Ovary (tissue), 10 donors: Measurements from ENCODE around the gene GNAI1. TPM values are rescaled to one million over a fixed set of nuclear protein-coding genes. Genes with fewer than 3 reads are reported as not detected.

Source experiments
- DNase-seq, 5 donors: peaks; one replicate each; pipeline ENCODE4 v3.0.0-alpha.2; 2019 to 2020
- H3K27ac ChIP-seq, 2 donors: fragments of 200-600 bp; one replicate each; pipeline versions ENCODE4 v1.5.1 to v1.8.0; 2019 to 2022
- H3K27me3 ChIP-seq: fragments of 200-600 bp; one replicate; pipeline ENCODE4 v1.8.0; 2022
- H3K36me3 ChIP-seq: fragments of 200-600 bp; sonication (generic); one replicate; pipeline ENCODE4 v1.5.1; 2019
- H3K4me1 ChIP-seq: one replicate; pipeline ENCODE4 v1.8.1; 2013; ENCODE audit warnings: mild to moderate bottlenecking, moderate library complexity; ENCODE audit not compliant: insufficient read depth
- H3K4me3 ChIP-seq: fragments of 200-600 bp; sonication (generic); one replicate; pipeline ENCODE4 v1.5.1; 2017
- H3K9me3 ChIP-seq, 2 donors: fragments of 200-600 bp in 1 of 2; sonication (generic) in 1 of 2; one replicate each; pipeline versions ENCODE4 v1.5.1 to v1.8.1; 2013 to 2019; ENCODE audit warnings: mild to moderate bottlenecking in 1 of 2, moderate library complexity in 1 of 2
- EP300 ChIP-seq: sonication (generic); formaldehyde crosslinking; IDR thresholded peaks from one replicate; pipeline ENCODE4 v1.6.1; 2017; ENCODE audit warnings: antibody characterized with exemption
- POLR2A ChIP-seq: fragments of 450-650 bp; IDR thresholded peaks from one replicate; pipeline ENCODE4 v1.6.1; 2017; ENCODE audit warnings: antibody characterized with exemption, mild to moderate bottlenecking, moderate library complexity
- WGBS, 3 donors: extraction: QIAGEN DNeasy Blood & Tissue Kit in 1 of 3; methylation state at CpG; one replicate each; pipeline versions ENCODE4 v1.1.5 to v1.1.7; 2013 to 2017; 5-methylcytosine and 5-hydroxymethylcytosine counted together
- intact Hi-C, 4 donors: fragments of 100-400 bp; cut with DNase I; formaldehyde crosslinking; loops; one replicate each; pipeline versions ENCODE4 v1.11.0 to v1.15.1; 2022 to 2023
- long read RNA-seq, 3 donors: library from polyadenylated mRNA in 2 of 3; unstranded in 2 of 3; transcript quantifications; one replicate each; pipeline ENCODE4 v2.0.0 and lab custom pipeline, GENCODE V29; 2021 to 2026
- polyA plus RNA-seq, 2 donors: library from polyadenylated mRNA; stranded (reverse); fragments of 200-250 nt in 1 of 2; fragments of 350-450 nt in 1 of 2; fragmentation: Illumina TruSeq in 1 of 2; extraction: RNeasy Lipid Tissue Mini Kit (QIAGEN cat#74804) in 1 of 2; gene quantifications; one replicate each; pipeline ENCODE4 v1.2.3, GENCODE V29; 2013 to 2014
- total RNA-seq, 7 donors: library from RNA; depleted of rRNA in 2 of 7; stranded (reverse); fragments of >200 nt in 2 of 7; fragmentation: NEBNext Ultra II Directional in 3 of 7; extraction: Animal tissue kit (Norgen Biotek cat#: 25700) in 3 of 7; gene quantifications; one replicate each; pipeline versions ENCODE4 v1.1.0 to v1.2.4, GENCODE V29; 2016 to 2023
- TF ChIP-seq, protein P1 (sequence below), 3 donors: fragments of 450-650 bp in 2 of 3; fragments of 200-600 bp in 1 of 3; IDR thresholded peaks; one replicate each; pipeline versions ENCODE4 v1.5.1 to v1.8.0; 2016 to 2022; ENCODE audit warnings: antibody characterized with exemption in 3 of 3, mild to moderate bottlenecking in 1 of 3
- donor health status: DM: no; HTN: no; CAD: no; lungs with moderate emphysema.
- donor health status: DM: no; HTN: no; CAD: no.
- donor health status: Bipolar disorder and iron deficiency.
- donor health status: DM: yes; HTN: yes; CAD: no.
- donor health status: DM: no; HTN: no; CAD: no.
- donor health status: DM: yes; HTN: yes; CAD: no.

Gene GNAI1
- total RNA-seq, result 10 to 100 TPM; 14.9 to 51.0 (median 34.6) TPM
- polyA plus RNA-seq, result 10 to 100 TPM; 26.1 to 36.6 TPM
- long read RNA-seq, donor 1, full-length matches to known transcripts, result 76 of 86 reads
- long read RNA-seq, donor 1, partial matches to known transcripts, result 7 of 86 reads
- long read RNA-seq, donor 1, other reads (novel, unspliced or antisense), result 3 of 86 reads
- long read RNA-seq, donor 2, full-length matches to known transcripts, result 25 of 30 reads
- long read RNA-seq, donor 2, partial matches to known transcripts, result 5 of 30 reads
- long read RNA-seq, donor 2, other reads (novel, unspliced or antisense), result 0 of 30 reads
- long read RNA-seq, donor 3, full-length matches to known transcripts, result 83 of 88 reads
- long read RNA-seq, donor 3, partial matches to known transcripts, result 3 of 88 reads
- long read RNA-seq, donor 3, other reads (novel, unspliced or antisense), result 2 of 88 reads

DNA sequence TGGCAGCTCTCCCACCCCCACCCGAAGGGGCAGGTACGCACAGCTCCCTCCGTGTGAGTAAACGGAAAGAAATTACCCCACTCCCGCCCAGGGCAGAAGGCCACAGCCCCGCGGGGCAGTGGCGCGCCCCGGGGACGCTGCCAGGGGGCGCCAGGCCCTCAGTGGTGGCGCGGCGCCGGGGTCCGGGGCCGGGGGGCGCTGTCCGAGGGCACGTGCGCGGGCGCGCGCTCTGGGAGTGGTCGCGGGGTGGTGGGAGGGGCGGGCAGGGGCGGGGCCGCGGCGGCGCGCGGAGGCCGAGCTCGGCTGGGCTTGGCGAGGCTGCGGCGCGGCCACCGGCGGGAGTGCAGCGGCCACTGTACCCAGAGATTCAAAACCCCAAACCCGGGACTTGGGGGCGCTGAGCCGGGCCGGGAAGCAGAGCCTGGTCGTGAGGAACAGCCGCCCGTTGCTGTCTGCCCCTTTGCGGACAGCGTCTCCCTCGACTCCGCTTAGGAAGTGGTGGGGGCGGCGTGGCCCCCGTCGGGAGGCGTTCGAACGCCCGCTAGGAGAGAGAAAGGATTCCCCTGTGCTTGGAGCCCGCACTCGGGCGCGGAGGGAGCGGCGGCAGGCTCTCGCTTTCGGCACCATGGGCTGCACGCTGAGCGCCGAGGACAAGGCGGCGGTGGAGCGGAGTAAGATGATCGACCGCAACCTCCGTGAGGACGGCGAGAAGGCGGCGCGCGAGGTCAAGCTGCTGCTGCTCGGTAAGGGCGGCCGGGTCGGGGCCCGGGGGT lies at the start of gene GNAI1:
GNAI1 (plus strand) TSS at position 296 of the 773 bp plus-strand sequence; CDS start at position 626, 330 bp downstream.
- TF ChIP-seq EP300, result no peak
- TF ChIP-seq, protein P1, sequence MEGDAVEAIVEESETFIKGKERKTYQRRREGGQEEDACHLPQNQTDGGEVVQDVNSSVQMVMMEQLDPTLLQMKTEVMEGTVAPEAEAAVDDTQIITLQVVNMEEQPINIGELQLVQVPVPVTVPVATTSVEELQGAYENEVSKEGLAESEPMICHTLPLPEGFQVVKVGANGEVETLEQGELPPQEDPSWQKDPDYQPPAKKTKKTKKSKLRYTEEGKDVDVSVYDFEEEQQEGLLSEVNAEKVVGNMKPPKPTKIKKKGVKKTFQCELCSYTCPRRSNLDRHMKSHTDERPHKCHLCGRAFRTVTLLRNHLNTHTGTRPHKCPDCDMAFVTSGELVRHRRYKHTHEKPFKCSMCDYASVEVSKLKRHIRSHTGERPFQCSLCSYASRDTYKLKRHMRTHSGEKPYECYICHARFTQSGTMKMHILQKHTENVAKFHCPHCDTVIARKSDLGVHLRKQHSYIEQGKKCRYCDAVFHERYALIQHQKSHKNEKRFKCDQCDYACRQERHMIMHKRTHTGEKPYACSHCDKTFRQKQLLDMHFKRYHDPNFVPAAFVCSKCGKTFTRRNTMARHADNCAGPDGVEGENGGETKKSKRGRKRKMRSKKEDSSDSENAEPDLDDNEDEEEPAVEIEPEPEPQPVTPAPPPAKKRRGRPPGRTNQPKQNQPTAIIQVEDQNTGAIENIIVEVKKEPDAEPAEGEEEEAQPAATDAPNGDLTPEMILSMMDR (IDR thresholded peaks at IDR 0.05), result peak in 2 of 3 donors; percentile 30 to 35
- TF ChIP-seq POLR2A, result peak; percentile 30
- Histone ChIP-seq H3K4me1 (peaks cover 1% of the 10 kb centered on the region), H3K36me3 (no peaks in the 10 kb centered on the region), H3K27ac (peak within 1 kb of the TSS; percentile 91 to 95), H3K4me3 (peak within 1 kb of the TSS; percentile 91), H3K9me3 (no peaks in the 10 kb centered on the region), H3K27me3 (no peaks in the 10 kb centered on the region)
- peak; percentile 78 to 90 (median 86) for DNase-seq
- intact Hi-C loops, result loop anchor here in 2 of 4 donors (10.0 kb wide), 2 partner anchors 250 to 260 kb away; no protein-coding TSS in a partner anchor
- 0 to 1% (median 1%) methylated on average over 44 to 92 of the region's 92 CpGs for WGBS, 3 donors

GRCh38 chr7:80087051-80087770 lies 47.4 kb upstream of the GNAI1 start:
- intact Hi-C loops, result no loop called here
- H3K4me3 ChIP-seq, result no peak overlapping the region
- WGBS, 3 donors, result 46 to 51% (median 47%) methylated on average over 11 of the region's 11 CpGs

DNA sequence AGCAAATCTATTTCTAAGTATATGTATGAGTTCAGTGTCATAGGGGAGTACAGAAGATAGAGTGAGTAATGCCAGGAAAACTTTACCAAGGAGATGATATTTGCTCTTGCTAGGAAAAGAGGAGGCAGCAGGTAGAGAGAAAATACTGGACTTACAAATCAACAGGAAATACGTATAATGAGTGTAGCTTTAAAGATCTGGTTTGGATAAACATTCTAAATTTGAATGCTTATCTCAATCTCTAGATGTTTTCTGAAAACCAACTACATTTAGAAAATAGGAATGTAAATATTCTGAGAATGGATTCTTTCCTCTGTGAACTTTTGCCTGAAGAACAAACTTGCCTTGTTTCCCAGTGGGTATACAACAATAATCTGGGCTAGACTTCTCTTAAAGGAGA lies 46.9 kb upstream of the GNAI1 start:
- Histone ChIP-seq H3K36me3 (no peaks in the 10 kb centered on the region), H3K27me3 (no peaks in the 10 kb centered on the region), H3K27ac (peak overlapping the region in 1 of 2 donors; percentile 47), H3K9me3 (no peaks in the 10 kb centered on the region), H3K4me3 (no peak overlapping the region), H3K4me1 (peaks cover 6% of the 10 kb centered on the region)
- 0 to 17% (median 8%) methylated on average over 1 of the region's 1 CpG for WGBS, 3 donors
- intact Hi-C loops, result no loop called here
- DNase-seq, result no peak
- no peak for TF ChIP-seq POLR2A
- TF ChIP-seq, protein P1 (IDR thresholded peaks at IDR 0.05), result no peak
- no peak for TF ChIP-seq EP300

More at GRCh38 chr7:80087051-80087770, 47.4 kb upstream of the GNAI1 start:
- no peaks in the 10 kb centered on the region for H3K27me3 ChIP-seq
- no peaks in the 10 kb centered on the region for H3K36me3 ChIP-seq
- TF ChIP-seq, protein P1 (IDR thresholded peaks at IDR 0.05), result no peak
- TF ChIP-seq EP300 (no peak), POLR2A (no peak)
- no peaks in the 10 kb centered on the region for H3K9me3 ChIP-seq
- DNase-seq, result no peak
- peaks cover 6% of the 10 kb centered on the region for H3K4me1 ChIP-seq
- H3K27ac ChIP-seq, result peak overlapping the region in 1 of 2 donors; percentile 47

- Histone ChIP-seq H3K36me3 (no peaks in the 10 kb centered on the region), H3K4me1 (peaks cover 6% of the 10 kb centered on the region), H3K27ac (no peak overlapping the region), H3K9me3 (no peaks in the 10 kb centered on the region), H3K4me3 (no peak overlapping the region), H3K27me3 (no peaks in the 10 kb centered on the region)
- TF ChIP-seq EP300 (no peak), POLR2A (no peak)
- TF ChIP-seq, protein P1 (IDR thresholded peaks at IDR 0.05), result no peak
- WGBS, 3 donors, result 9 to 36% (median 11%) methylated on average over 2 of the region's 2 CpGs
- DNase-seq, result no peak
- intact Hi-C loops, result no loop called here
These were observed 45.9 kb upstream of the GNAI1 start for GRCh38 chr7:80088705-80089104.
